Femur (tissue), 1 donor: ENCODE measurements around the gene UVSSA.

Experiments used
- DNase-seq: peaks from one replicate; pipeline ENCODE4 v3.0.0-alpha.2; 2017

The UVSSA gene, protein sequence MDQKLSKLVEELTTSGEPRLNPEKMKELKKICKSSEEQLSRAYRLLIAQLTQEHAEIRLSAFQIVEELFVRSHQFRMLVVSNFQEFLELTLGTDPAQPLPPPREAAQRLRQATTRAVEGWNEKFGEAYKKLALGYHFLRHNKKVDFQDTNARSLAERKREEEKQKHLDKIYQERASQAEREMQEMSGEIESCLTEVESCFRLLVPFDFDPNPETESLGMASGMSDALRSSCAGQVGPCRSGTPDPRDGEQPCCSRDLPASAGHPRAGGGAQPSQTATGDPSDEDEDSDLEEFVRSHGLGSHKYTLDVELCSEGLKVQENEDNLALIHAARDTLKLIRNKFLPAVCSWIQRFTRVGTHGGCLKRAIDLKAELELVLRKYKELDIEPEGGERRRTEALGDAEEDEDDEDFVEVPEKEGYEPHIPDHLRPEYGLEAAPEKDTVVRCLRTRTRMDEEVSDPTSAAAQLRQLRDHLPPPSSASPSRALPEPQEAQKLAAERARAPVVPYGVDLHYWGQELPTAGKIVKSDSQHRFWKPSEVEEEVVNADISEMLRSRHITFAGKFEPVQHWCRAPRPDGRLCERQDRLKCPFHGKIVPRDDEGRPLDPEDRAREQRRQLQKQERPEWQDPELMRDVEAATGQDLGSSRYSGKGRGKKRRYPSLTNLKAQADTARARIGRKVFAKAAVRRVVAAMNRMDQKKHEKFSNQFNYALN

GRCh38 chr4:1346781-1347409 is at the start of gene UVSSA:
TSS of gene UVSSA (plus strand) at chr4:1347208. CDS start at chr4:1348092, 884 bp downstream.
- peak; percentile 100 for DNase-seq

- no peak for DNase-seq
Measured at GRCh38 chr4:1297456-1298325, 49.3 kb upstream of the UVSSA start.

DNA sequence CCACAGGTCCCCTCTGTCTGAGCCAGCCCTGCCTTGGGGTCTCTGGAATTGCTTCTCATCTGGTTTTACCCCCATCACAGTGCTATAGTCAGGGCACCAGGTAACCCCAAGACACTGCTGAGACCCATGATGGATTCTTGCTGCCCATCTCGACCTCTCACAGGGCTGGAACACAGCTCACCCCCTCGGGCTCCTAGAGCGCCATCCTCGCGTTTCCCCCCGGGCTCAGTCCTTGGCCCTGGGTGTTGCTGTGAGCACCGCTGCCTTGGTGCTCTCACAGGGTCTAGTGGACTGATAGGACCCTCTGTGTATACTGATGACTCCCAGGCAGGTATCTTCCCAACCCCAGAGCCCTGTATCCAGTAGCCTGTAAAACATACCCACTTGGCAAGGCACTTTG is 48.5 kb upstream of the UVSSA start:
- no peak for DNase-seq

DNA sequence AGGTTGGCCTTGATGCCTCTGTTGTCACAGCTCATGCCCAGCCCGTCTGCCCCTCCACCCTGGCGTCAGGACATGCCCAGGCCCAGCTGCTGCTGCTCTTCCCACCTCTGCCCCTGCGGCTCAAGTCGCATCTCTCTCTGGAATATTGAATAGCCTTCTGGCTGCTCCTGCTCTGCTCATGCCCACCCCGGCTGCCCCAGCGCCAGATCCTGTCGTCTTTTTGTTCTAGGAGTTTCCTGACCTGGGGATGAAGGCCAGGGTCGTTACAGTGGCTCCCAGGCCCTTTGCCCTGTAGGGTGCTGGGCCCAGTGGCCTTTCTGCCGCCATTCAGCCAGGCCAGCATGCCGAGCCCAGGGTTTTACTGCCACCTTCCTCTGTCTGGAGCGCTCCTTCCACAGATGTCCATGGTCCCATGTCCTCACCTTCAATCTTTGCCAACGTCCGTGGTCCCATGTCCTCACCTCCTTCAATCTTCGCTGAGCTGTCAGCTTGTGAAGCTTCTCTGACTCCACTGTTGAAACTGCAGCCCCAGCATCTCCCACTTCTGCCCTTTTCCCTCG is 47.6 kb upstream of the UVSSA start:
- no peak for DNase-seq

DNA sequence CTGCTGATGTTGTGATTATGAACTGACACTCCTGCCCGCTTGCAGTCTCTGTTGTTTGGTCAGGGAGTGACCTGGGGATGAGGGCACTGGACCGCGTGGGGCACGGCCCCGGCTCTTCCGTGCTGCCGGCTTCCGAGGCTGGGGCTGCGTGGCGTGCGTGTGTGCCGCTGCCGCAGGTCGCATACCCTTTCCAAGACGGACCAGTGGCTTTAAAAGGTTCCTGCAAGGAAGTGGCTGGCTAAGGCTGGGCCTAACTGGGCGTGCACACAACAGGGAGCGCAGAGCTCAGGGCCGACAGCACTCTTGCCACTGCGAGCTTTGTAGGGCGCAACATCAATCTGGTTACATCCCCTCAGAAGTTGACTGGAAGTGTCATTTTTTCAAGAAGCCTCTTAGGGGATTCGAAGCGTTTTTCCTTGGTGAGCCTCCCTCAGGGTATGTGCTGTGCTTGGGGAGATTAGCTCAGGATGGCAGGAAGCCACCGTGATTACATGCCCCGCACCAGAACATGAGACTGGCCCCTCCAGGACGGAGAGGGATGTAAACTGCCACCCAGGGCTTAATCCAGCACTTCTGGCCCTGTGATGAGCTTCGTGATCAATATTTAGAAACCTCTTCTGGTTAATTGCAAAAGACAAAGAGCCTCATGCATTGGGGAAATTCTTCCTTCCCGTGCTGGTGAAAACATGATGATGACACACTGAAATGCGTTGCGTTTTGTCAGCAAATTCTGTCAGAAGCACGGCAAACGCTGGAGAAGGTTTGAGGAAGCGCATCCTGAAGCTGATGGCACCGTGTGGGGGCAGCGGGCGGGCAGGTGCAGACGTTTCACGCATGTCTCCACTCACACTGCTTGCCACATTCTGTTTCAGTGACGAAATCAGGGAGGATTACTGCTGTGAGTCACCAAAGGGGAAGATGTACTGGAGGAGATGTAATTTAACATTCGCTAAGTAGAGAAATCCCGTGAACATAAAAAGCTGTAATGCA is 46.2 kb upstream of the UVSSA start:
- DNase-seq, result peak; percentile 70

DNA sequence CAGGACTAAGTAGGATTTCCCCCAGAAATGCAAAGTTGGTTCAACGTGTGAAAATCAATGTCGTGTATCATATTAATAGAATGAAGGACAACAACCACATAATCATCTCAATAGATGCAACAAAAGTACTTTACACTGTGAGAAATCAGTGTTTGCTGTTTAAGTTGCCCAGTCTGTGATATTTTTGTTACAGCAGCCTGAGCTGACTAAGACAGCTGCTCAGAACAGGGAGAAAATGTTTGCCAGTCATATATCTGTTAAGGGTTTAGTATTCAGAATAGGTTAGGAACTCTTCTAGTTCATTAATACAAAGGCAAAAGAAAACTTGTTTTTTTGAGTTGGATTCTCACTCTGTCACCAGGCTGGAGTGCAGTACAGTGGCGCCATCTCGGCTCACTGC is 44.8 kb upstream of the UVSSA start:
- no peak for DNase-seq

DNA sequence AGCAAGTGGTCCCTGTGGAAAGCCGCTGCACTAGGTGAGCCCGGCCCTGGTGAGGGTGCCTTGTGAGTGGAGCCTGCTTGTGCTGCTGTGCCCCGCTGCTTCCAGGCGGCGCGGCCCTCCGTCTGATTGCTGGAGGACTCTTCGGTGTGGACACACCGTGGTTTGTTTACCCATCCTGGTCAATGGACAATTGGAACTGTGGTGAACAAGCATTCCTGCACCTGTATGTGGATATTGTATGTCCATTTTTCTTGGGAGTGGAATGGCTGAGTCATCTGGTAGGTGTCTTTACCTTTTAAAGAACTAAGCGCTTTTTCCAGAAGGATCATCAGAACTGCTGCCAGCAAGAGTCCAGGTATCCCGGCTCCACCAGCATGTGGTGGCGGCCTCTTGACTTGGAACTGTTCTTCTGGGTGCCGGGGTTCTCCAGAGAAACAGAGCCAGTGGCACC is 41.7 kb upstream of the UVSSA start:
- no peak for DNase-seq

GRCh38 chr4:1305781-1306455 is 41.1 kb upstream of the UVSSA start:
- DNase-seq, result no peak

DNA sequence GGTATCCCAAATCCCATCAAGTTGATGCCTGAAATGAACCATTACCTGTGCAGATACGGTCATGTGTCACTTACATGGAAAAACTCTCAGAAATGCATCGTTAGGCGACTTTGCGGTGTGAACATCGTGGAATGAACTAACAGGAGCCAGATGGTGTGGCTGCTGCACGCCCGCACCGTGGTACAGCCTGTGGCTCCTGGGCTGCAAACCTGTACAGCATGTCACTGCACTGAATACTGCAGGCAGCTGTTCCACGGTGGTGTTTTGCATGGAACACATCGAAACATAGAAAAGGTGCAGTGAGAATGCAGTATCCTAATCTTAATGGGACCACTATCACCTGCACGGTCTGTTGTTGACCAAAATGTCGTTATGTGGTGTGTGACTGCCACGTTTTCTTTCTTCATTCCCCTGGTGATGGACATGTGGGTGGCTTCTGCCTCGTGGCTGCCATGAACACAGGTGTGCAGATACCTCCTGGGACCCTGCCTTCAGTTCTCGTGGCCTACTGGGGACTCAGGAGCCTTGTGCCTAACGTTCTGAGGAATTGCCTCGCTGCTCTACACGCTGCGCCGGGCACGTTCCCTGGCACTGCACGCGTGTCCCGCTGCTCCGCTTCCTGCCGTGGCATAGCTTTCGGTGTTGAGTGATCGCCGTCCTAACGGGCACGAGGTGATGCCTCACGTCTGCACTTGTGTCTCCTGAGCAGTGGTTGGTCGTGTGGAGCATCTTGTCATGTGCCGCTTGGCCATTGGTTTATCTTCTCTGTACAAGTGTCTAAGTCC is 38.9 kb upstream of the UVSSA start:
- no peak for DNase-seq

GRCh38 chr4:1309261-1310010 is 37.6 kb upstream of the UVSSA start:
- peak; percentile 97 for DNase-seq

GRCh38 chr4:1310031-1310795 is 36.8 kb upstream of the UVSSA start:
- no peak for DNase-seq

- no peak for DNase-seq
Measured at GRCh38 chr4:1310796-1311631, 36.0 kb upstream of the UVSSA start.

- no peak for DNase-seq
Measured at GRCh38 chr4:1312821-1313640, 34.0 kb upstream of the UVSSA start.

DNA sequence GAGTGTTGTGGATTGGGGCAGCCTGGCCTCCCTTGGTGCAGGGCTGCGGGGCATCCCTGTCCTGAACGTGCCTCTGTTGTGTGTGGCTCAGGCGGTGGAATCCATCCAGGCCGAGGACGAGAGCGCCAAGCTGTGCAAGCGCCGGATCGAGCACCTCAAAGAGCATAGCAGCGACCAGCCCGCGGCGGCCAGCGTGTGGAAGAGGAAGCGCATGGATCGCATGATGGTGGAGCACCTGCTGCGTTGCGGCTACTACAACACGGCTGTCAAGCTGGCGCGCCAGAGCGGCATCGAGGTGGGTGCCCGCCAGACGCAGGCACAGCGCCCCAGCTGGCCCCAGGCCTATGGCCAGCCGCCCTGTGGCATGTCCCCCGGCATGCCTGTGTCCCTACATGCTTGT is 31.7 kb upstream of the UVSSA start:
- DNase-seq, result no peak

DNA sequence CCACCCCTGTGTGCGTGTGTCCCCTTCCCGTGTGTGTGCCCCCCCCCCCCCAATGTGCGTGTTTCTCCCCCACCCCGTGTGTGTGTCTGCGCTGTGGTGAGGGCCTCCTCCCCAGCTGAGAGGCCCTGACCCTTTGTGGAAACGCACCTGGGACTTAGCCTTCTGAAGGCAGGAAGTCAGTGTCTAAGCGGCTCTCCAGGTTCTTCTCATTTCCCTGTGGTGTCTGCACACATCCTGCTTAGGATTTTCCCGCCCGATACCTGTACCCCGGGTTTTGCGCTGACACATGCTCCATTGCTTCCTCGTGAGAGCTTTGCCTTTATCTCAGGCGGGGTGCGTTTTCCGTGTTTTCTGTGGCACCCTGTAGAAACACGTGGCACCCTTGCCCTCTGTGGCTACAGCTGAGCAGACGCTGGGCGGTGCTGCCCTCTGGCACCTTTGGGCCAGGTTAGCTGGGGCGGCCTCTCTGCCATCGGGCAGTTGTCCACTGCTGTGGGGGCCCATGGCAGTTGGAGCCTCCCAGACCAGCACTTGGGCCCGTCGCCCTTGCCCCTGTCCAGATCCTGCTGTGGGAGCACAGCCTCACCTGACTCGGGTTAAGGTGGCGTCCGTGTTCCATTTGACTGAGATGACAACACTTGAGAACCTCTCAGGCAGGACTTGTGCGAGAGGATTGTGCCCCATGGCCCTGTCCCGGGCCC is 31.0 kb upstream of the UVSSA start:
- no peak for DNase-seq
